HG02981 (cell line): ENCODE results near the gene MAN1B1.

Source experiments
- ATAC-seq: cut with Tn5 transposase; IDR thresholded peaks from one replicate; pipeline ENCODE4 v1.9.1; 2021; ENCODE audit warnings: mild to moderate bottlenecking, moderate library complexity; ENCODE audit not compliant: unreplicated experiment

The MAN1B1 gene

DNA sequence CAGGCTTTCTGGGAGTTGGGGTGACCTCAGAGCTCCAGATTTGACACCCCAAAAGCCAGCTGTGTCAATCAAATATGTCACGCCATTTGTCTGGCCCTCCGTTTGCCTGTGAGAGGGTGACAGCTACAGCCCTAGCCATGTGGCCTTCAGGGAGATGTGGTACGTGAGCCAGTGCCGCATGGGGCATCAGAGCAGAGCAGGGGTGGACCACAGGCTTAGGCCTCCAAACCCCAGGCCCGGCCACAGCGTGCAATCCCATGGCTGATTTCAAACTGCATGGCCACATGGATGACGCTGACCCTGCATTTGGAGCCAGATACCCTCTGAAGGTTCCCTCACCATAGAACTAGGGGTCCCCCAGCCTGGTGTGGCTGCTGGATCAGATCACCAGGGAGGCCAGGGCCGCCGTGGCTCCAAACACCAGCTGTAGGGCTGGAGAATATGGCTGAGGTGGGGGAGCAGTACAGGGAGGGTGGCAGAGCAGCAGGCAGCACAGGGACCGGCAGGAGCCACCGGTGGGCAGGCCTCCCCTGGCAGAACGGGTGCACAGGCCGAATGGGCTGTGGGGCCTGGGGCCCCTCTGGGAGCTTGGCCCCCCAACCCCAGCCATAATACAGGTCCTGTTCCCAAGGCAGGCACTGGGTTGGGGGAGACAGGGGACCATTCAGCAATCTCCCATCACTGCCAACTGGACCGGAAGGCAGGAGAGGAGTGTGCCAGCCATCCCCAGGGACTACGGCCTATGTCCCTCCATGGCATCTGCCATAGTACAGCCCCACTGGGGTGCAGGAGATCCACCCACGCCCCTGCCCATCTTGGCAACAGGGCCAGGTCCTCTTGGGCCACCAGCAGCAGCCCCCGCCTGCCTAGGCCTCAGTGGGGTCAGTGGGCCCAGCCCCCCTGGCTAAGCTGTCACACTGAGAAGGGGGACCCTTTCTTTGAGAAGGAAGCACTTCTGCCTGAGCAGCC is 18.0 kb upstream of the MAN1B1 start:
- ATAC-seq = no peak

DNA sequence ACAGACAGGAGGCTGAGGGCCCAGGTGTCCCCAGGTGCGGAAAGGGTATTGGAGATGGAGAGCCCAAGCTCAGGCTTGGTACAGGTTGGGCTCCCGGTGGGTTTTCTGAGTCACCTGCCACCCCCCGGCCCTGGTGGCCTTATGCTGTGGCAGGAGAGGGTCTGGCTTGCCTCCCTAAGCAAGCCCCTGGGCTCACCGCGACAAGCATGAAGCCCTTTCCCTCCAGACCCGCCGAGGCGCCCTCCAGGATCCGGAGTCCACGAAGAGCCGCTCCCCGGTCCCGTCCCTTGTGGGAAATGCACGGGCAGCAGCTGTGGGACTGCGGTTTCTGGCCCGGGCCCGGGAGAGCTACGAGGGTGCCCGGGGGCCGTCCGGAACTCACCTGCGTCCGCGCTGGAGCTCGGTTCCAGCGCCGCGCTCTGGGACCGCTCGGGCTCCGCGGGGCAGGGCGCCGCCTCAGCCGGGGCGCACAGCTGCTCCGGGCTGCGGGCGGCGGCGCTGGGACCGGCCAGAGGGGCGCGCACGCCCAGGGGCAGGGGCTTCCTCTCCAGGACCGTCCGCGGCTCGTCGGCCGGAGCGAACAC is 17.2 kb upstream of the MAN1B1 start:
- no peak for ATAC-seq

DNA sequence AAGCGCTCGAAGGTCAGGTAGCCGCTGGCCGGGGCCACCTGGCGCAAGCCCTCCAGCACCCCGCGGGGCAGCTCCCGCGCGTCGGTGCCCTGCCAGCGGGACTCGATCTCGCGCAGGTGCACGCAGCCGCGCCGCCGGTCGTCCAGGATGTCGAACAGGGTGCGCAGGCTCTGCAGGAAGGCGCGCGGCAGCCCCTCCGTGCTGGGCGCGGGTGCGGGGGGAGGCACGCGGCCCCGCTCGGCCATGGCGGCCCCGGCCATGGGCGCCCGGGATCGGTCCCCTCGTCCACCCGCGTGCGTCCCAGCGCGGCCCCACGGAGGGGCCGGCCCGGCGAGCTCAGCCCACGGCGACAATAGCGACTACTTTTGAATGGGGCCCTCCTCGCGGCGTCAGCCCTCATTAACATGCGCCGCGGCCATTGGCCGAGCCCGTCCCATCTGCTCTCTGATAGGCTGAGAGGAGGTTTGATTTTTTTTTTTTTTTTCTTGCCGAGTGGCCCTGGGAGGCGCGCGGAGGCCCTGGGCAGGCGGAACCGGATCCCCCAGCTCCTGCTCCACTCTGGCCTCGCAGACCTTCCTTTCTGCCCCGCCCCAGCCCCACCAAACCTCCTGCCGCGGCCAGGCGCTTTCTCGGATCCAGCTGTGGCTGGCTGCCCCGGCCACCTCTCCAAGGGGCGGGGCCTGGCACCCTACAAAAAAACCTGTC is 16.4 kb upstream of the MAN1B1 start, which contains the start of gene SAPCD2:
Gene SAPCD2, minus strand, starts transcription at position 357 of the 705 bp plus-strand sequence. Its CDS starts 97 bp downstream, at position 260.
- peak; percentile 66 for ATAC-seq

DNA sequence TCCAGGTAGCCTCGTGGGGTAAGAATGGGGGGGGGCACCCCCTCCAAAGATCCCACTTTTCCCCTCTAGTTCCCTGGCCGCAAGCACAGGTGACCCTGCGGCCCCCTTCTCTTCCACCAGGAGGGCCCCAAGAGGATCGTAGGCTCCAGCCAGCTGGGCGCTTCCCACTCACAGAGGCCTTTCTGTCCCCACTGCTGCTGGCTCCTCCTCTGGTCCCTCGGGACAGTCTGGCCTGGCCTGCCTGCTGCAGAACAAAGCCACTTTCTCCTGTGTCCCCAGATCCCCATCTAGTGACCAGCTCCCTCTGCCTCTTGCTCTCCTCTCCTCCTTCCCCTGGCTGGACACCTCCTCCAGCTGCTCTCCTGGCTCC is 15.9 kb upstream of the MAN1B1 start:
- peak; percentile 2 for ATAC-seq

DNA sequence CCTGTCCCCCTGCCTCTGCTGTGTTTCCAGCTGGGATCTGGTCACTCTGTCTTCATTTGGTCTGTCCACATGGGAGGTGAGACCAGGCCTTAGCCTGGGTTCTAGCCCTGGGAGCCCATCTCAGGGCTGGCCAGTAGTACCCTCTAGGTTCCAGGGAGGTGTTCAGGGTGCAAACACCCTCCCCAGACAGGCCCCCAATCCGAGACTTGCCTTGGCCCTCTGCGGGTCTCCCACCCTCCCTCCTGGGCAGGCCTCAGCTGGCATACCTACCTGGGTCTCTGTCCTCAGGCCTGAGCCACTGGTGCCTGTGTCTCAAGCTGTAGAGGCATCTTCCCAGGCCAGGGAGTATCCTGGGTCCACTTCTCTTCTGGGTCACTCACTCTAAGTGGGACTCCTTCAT is 15.5 kb upstream of the MAN1B1 start:
- ATAC-seq = no peak

DNA sequence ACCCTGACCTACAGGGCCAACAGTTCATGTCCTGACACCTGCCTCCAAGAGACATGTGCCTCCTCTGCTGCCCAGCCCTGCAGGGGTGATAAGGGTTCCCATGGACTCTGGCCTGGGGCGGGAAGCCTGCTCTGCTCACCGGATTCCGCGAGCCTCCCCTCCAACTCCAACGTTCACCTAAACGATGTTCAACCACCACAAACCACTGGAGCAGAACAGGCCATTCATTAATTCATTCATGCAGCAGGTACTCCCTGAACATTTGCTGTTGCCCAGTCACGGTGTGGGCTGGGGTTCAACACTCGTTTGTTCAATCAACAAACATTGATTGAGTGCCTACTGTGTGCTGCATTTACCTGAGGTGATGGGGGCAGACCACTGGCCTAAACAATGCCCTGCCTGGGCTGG is 12.8 kb upstream of the MAN1B1 start:
- no peak for ATAC-seq

GRCh38 chr9:137074657-137075274 is 12.0 kb upstream of the MAN1B1 start:
- no peak for ATAC-seq

- no peak for ATAC-seq
These were observed 11.5 kb upstream of the MAN1B1 start for GRCh38 chr9:137075275-137075775.

- no peak for ATAC-seq
These were observed 10.2 kb upstream of the MAN1B1 start for GRCh38 chr9:137076636-137077009.

GRCh38 chr9:137077010-137077747 is 9.6 kb upstream of the MAN1B1 start, which contains the start of gene UAP1L1:
UAP1L1 (plus strand) TSS chr9:137077517; CDS start chr9:137077533, 16 bp downstream.
- ATAC-seq = peak; percentile 62

GRCh38 chr9:137077758-137078693 is 8.8 kb upstream of the MAN1B1 start:
- peak; percentile 26 for ATAC-seq

DNA sequence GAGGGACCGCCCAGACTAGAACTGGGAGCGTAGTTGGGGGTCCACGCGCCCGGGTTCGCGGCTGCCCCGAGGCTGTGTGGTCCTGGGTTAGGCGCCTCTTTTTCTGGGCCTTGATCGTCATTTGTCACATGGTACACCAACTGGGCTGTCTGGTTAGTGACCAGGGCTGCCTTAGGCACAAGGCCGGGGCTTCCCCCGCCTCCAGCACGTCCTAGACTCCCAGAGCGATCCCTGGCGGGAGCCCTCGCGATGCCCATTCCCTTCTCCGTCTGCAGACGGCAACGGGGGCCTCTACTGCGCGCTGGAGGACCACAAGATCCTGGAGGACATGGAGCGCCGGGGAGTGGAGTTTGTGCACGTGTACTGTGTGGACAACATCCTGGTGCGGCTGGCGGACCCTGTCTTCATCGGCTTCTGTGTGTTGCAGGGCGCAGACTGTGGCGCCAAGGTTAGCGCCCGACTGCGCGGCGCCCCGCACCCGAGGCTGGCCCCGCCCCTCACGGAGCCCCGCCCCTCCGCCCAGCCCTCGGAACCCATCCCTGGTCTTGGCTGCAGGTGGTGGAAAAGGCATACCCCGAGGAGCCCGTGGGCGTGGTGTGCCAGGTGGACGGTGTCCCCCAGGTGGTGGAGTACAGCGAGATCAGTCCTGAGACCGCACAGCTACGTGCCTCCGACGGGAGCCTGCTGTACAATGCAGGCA is 7.9 kb upstream of the MAN1B1 start:
- no peak for ATAC-seq

DNA sequence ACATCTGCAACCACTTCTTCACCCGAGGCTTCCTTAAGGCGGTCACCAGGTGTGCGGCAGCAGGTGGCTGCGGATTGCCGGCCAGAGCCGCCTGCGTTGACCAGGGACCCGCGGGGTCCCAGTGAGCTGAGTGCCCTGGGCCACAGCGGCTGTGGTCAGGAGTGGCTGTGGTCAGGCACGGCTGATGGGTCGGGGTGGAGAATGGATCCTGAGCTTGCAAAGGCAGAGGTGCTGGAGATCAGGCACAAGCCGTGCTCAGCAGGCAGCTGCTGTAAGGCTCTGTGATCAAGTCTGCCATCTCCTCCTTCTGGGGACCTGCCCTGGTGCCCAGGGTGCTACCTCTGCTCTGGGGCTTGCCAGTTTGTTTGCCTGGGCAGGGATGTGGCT is 7.4 kb upstream of the MAN1B1 start:
- no peak for ATAC-seq

DNA sequence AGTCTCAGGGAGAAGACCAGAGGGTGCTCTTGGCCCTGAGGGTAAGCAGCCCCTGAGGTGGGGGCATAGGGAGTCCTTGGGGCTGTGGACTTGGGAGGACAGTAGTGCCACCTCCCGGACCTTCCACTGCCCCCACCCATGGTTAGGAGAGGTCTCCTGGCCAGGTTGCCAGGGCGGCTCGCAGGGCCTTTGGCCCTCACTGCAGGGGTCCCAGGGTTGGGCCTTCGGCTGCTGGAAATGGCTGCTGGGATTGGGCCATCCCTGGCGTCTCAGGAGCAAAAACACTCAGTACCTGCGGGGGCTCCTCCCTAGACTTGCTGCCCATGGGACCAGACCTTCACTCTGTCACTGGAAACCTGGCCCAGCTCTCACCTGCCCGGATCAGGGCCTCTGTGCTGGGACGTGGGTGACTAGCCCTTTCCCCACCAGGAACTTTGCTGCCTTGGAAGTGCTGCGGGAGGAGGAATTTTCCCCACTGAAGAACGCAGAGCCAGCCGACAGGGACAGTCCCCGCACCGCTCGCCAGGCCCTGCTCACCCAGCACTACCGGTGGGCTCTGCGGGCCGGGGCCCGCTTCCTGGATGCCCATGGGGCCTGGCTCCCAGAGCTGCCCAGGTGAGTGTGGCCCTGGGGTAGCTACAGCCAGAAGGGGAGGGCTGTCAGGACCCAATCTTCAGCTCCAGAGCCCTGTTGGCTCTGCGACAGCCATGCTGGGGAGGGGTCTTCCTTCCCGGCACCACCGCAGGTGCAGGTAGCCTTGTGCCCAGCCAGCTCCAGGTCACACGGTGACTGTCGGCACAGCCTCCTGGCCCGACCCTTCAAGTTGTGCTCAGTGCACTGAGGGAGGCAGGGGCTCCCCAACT is 6.3 kb upstream of the MAN1B1 start:
- ATAC-seq = no peak

- ATAC-seq = no peak
These were observed 4.4 kb upstream of the MAN1B1 start for GRCh38 chr9:137082222-137082924.

DNA sequence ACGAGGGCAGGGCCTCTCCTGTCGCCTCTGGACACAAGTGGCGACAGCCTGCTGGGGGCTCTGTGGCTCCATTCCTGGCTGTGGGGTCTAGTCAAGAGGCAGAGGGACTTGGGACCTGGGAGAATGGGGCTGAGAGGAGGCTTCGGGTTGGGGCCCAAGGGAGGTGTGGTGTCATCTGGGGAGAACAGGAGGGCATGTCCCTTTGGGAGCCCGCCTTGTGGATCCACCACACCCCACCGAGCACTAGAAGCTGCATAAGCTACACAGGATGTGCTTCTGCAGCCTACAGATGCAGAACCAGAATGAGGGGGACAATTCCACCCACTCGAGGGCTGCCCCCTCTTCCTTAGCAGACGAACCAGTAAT is 3.9 kb upstream of the MAN1B1 start:
- ATAC-seq = no peak

DNA sequence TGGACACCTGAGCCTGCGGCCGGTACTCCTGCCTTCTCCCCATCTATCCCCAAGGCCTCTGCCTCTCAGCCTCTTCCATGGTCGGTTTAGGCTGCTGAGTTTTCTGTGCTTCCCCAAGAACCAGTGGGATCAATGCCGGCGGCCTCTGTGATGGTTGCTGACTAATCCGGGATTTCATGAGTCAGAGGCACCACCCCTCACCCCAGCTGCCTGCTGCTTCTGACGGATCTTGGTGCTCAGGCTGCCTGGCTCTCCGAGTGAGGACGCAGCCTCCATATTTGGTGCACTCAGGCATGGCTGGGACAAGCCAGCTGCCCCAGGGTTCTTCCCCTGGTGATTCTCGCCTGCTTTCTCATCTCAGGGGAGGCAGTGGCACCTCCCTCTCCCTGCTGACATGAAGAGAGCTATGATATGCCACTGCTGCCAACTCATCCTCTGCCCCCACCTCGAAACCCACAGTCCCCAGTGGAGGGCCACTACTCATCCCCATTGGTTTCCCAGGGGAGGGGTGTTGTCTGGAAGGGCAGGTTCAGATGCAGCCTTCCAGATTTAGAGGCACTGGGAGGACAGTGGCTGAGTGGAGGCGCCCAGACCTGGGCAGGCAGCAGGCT is 3.3 kb upstream of the MAN1B1 start:
- no peak for ATAC-seq
